ENCODE results near the gene ADH4.
"Not testable (repeated sequence)": the region's sequence is repeated elsewhere in the genome, so short reads cannot be mapped to it uniquely, and the experiment has no call there.

ADH4 gene

DNA sequence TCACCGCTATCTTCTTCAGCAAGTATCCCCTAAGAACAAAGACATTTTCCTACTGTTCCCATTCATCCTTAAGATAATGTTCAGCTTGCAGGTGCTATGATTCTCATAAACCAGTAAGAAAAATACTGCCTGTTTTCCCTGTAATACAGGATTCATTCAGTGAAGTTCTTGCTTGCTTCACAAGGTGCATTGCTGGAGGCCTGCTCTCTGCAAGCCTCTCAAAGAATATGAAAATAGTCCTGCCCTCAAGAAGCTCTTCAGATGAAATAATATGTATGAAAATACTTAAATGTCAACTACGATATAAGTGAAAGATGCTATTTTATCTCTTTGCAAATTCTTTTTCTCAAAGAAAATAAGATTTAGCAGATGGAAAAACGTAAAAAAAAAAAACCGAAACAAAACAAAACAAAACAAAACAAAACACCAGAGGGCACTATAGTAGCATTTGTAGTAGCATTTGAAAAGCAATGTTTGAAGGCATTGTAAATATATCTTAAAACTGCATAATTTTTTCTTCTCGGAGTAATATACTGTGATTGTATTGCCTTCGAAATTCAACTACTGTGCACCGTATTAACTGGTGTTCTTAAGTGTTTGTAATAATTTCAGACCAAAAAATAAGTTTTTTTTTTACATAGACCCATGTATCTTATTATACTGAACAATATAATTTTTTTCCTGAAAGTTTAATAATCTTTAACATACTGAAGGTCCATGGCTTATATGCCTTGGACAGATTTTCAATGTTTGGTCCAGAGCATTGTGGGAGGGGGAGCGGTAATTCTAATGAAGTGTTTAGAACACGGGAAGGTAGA lies 26.0 kb downstream of the ADH4 start:
- H3K4me3 ChIP-seq (replicated peaks; ENCODE audit: low read depth, low read length), result no peak overlapping the region
- no peaks in the 10 kb centered on the region for H3K36me3 ChIP-seq (ENCODE audit: control insufficient read depth, insufficient read depth, low read length)
- DNase-seq (ENCODE audit: extremely low read depth, insufficient read length), result no peak
- H3K27me3 ChIP-seq (replicated peaks; ENCODE audit: control insufficient read depth, insufficient read depth, low read length), result no peaks in the 10 kb centered on the region
- TF ChIP-seq, protein P1, sequence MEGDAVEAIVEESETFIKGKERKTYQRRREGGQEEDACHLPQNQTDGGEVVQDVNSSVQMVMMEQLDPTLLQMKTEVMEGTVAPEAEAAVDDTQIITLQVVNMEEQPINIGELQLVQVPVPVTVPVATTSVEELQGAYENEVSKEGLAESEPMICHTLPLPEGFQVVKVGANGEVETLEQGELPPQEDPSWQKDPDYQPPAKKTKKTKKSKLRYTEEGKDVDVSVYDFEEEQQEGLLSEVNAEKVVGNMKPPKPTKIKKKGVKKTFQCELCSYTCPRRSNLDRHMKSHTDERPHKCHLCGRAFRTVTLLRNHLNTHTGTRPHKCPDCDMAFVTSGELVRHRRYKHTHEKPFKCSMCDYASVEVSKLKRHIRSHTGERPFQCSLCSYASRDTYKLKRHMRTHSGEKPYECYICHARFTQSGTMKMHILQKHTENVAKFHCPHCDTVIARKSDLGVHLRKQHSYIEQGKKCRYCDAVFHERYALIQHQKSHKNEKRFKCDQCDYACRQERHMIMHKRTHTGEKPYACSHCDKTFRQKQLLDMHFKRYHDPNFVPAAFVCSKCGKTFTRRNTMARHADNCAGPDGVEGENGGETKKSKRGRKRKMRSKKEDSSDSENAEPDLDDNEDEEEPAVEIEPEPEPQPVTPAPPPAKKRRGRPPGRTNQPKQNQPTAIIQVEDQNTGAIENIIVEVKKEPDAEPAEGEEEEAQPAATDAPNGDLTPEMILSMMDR (IDR thresholded peaks at IDR 0.05; ENCODE audit: insufficient read depth, low read length, poor library complexity, severe bottlenecking), result peak; percentile 29

DNA sequence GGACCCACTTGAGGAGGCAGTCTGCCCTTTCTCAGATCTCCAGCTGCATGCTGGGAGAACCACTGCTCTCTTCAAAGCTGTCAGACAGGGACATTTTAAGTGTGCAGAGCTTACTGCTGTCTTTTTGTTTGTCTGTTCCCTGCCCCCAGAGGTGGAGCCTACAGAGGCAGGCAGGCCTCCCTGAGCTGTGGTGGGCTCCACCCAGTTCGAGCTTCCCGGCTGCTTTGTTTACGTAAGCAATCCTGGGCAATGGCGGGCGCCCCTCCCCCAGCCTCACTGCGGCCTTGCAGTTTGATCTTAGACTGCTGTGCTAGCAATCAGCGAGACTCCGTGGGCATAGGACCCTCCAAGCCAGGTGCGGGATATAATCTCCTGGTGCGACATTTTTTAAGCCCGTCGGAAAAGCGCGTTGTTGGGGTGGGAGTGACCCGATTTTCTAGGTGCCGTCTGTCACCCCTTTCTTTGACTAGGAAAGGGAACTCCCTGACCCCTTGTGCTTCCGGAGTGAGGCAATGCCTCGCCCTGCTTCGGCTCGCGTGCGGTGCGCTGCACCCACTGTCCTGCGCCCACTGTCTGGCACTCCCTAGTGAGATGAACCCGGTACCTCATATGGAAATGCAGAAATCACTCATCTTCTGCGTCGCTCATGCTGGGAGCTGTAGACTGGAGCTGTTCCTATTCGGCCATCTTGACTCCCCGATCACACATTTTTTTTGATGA lies 26.8 kb downstream of the ADH4 start:
- not testable (repeated sequence) for H3K27me3 ChIP-seq (replicated peaks; ENCODE audit: control insufficient read depth, insufficient read depth, low read length); DNase-seq (ENCODE audit: extremely low read depth, insufficient read length); H3K4me3 ChIP-seq (replicated peaks; ENCODE audit: low read depth, low read length); H3K36me3 ChIP-seq (ENCODE audit: control insufficient read depth, insufficient read depth, low read length)

DNA sequence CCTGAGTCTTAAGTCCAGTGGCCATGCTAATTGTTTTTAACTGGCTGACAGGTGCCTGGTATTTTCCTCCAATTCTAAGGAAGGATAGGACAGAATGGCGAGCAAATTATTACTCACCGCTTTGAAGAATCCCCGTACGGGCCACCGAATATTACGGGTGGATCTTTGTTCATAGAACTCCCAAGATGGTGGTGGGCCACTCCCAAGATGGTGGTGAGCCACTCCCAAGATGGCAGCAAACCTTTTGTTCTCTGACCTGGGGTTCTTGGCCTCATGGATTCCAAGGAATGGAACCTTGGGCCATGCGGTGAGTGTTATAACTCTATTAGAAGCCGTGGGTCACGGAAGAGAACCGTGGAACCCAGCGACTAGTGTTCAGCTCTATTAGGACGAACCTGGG lies 34.8 kb downstream of the ADH4 start:
- not testable (repeated sequence) for H3K36me3 ChIP-seq (ENCODE audit: control insufficient read depth, insufficient read depth, low read length)

DNA sequence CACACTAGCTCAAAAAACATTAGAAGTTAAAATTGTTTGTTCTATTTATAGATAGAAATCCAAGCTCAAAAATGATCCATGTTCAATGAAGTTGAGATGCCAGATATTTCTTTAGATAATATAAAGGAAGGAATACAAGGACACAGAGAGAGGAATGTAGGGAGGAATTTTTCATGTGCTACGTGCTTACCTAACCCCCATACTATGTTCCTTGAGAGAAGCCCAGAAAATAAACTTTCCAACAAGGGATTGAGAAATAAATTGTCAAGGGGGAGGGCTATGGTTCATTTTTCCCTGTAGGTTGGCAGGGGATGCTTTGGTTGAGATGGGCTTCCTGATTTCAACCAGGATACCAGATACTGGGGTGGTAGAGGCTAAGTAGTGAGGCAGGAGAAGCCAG lies 39.9 kb downstream of the ADH4 start:
- no peaks in the 10 kb centered on the region for H3K36me3 ChIP-seq (ENCODE audit: control insufficient read depth, insufficient read depth, low read length)
- H3K27me3 ChIP-seq (replicated peaks; ENCODE audit: control insufficient read depth, insufficient read depth, low read length), result no peaks in the 10 kb centered on the region
- no peak overlapping the region for H3K4me3 ChIP-seq (replicated peaks; ENCODE audit: low read depth, low read length)
- TF ChIP-seq, protein P1 (IDR thresholded peaks at IDR 0.05; ENCODE audit: insufficient read depth, low read length, poor library complexity, severe bottlenecking), result no peak
- no peak for DNase-seq (ENCODE audit: extremely low read depth, insufficient read length)

More for the DNA sequence above, 34.8 kb downstream of the ADH4 start:
- H3K27me3 ChIP-seq (replicated peaks; ENCODE audit: control insufficient read depth, insufficient read depth, low read length); DNase-seq (ENCODE audit: extremely low read depth, insufficient read length); H3K4me3 ChIP-seq (replicated peaks; ENCODE audit: low read depth, low read length): not testable (repeated sequence)

DNA sequence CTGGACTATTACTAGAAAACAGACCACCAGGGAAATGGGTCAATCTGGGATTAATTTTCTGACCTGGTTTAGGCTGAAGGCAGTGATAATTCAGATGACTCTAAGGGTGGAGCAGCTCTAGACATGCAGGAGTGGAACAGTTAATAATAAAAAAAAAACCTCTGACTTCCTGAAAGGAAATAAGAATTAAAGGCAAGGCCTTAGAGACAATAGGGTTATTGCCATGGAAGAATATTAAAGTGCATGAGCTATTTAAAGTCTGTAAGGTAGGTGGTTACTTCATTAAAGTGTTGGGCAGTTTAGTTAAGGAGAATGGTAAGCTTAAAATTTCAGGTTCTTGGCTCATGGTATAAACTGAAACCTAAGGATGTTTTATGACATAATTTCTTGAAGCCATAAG lies 40.9 kb downstream of the ADH4 start:
- no peak overlapping the region for H3K4me3 ChIP-seq (replicated peaks; ENCODE audit: low read depth, low read length)
- H3K36me3 ChIP-seq (ENCODE audit: control insufficient read depth, insufficient read depth, low read length), result no peaks in the 10 kb centered on the region
- TF ChIP-seq, protein P1 (IDR thresholded peaks at IDR 0.05; ENCODE audit: insufficient read depth, low read length, poor library complexity, severe bottlenecking), result no peak
- no peak for DNase-seq (ENCODE audit: extremely low read depth, insufficient read length)
- no peaks in the 10 kb centered on the region for H3K27me3 ChIP-seq (replicated peaks; ENCODE audit: control insufficient read depth, insufficient read depth, low read length)

DNA sequence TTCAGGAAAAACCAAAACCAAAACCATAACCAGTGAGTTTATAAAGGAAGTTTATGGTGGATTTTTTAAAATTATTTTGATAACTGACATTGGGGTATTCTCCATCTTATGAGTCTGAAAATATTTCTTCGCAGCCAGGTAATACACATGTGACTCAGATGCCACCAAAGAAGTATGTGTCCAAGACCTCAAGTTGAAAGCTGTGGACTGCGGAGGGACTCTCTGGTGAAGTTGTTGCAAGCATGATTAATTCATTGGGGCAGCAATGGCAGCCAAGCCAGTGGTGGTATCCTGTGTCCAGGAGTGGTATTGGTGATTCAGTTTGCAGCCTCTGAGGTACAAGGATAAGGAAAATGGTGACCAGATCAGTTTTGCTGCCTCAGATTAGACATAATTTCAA lies 41.5 kb downstream of the ADH4 start:
- H3K27me3 ChIP-seq (replicated peaks; ENCODE audit: control insufficient read depth, insufficient read depth, low read length), result no peaks in the 10 kb centered on the region
- H3K4me3 ChIP-seq (replicated peaks; ENCODE audit: low read depth, low read length), result no peak overlapping the region
- TF ChIP-seq, protein P1 (IDR thresholded peaks at IDR 0.05; ENCODE audit: insufficient read depth, low read length, poor library complexity, severe bottlenecking), result no peak
- no peaks in the 10 kb centered on the region for H3K36me3 ChIP-seq (ENCODE audit: control insufficient read depth, insufficient read depth, low read length)
- no peak for DNase-seq (ENCODE audit: extremely low read depth, insufficient read length)
